ENCODE data around the gene DYNC1H1. TPM values are rescaled to one million over a fixed set of nuclear protein-coding genes. Genes with fewer than 3 reads are reported as not detected.

Gene DYNC1H1
- total RNA-seq, 6 donors from 2014 or later, result 352 to 556 (median 447) TPM

- Histone ChIP-seq H3K27me3 (no peaks in the 10 kb centered on the region), H3K27ac (no peak overlapping the region), H3K4me3 (no peak overlapping the region), H3K4me1 (peaks cover 0 to 9% (median 2%) of the 10 kb centered on the region in 4 donors), H3K9me3 (no peaks in the 10 kb centered on the region), H3K36me3 (no peaks in the 10 kb centered on the region)
- TF ChIP-seq EP300 (IDR thresholded peaks at IDR 0.05), result no peak
- TF ChIP-seq, protein P1, sequence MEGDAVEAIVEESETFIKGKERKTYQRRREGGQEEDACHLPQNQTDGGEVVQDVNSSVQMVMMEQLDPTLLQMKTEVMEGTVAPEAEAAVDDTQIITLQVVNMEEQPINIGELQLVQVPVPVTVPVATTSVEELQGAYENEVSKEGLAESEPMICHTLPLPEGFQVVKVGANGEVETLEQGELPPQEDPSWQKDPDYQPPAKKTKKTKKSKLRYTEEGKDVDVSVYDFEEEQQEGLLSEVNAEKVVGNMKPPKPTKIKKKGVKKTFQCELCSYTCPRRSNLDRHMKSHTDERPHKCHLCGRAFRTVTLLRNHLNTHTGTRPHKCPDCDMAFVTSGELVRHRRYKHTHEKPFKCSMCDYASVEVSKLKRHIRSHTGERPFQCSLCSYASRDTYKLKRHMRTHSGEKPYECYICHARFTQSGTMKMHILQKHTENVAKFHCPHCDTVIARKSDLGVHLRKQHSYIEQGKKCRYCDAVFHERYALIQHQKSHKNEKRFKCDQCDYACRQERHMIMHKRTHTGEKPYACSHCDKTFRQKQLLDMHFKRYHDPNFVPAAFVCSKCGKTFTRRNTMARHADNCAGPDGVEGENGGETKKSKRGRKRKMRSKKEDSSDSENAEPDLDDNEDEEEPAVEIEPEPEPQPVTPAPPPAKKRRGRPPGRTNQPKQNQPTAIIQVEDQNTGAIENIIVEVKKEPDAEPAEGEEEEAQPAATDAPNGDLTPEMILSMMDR (IDR thresholded peaks at IDR 0.05), result no peak
- TF ChIP-seq POLR2AphosphoS5 (IDR thresholded peaks at IDR 0.05), result no peak
- no peak for TF ChIP-seq POLR2A (IDR thresholded peaks at IDR 0.05)
- 66 to 73% methylated on average over 7 of the region's 7 CpGs for WGBS, 2 donors
- DNase-seq, result no peak
- no peak for ATAC-seq (ENCODE audit: low FRiP score in 2 of 2)
Observed at GRCh38 chr14:102094101-102094500, 129.7 kb downstream of the DYNC1H1 start.

DNA sequence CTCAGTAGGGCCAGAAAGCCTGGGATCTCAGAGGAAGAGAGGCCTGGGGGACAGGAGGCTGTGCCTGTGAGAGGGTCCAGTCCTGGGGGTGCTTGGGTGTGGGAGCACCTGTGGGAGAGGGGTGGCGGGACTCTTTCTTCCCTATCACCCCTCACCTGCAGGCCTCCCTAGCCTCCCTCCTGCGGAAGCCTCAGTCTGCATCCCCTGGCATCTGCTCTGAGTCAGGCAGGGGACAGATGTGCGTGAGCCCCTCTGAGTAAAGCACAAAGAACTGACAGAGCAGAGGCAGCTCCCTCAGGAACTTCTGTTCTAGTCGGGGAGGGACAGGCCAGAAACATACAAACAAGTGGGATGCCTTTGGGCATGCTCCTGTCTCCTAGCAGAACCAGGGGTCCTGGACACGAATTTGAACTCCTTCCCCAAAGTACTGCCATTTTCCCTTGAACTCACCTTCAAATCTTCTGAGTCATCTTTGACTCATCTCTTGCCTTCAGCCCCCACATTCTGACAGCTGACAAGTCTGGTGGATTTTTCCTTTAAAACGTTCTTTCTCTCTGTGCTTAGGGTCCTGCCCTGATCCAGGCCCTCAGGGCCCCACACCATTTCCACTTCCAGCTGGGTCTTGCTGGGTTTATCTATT is 131.0 kb downstream of the DYNC1H1 start:
- no peak for DNase-seq
- Histone ChIP-seq H3K27me3 (no peaks in the 10 kb centered on the region), H3K4me3 (no peak overlapping the region), H3K9me3 (no peaks in the 10 kb centered on the region), H3K4me1 (peaks cover 0 to 4% (median 2%) of the 10 kb centered on the region in 4 donors), H3K36me3 (no peaks in the 10 kb centered on the region), H3K27ac (no peak overlapping the region)
- ATAC-seq (ENCODE audit: low FRiP score in 2 of 2), result peak in 1 of 2 donors; percentile 38
- 85 to 91% methylated on average over 5 to 6 of the region's 6 CpGs for whole genome bisulfite sequencing, 2 donors
- TF ChIP-seq, protein P1 (IDR thresholded peaks at IDR 0.05), result no peak
- TF ChIP-seq POLR2A (IDR thresholded peaks at IDR 0.05) (no peak), POLR2AphosphoS5 (IDR thresholded peaks at IDR 0.05) (no peak), EP300 (IDR thresholded peaks at IDR 0.05) (no peak)

- H3K4me1 ChIP-seq, result peaks cover 0 to 4% (median 2%) of the 10 kb centered on the region in 4 donors
- no peak for TF ChIP-seq POLR2A (IDR thresholded peaks at IDR 0.05)
- no peak for TF ChIP-seq POLR2AphosphoS5 (IDR thresholded peaks at IDR 0.05)
- TF ChIP-seq, protein P1 (IDR thresholded peaks at IDR 0.05), result no peak
- no peak for TF ChIP-seq EP300 (IDR thresholded peaks at IDR 0.05)
- no peak for ATAC-seq (ENCODE audit: low FRiP score in 2 of 2)
- H3K4me3 ChIP-seq, result no peak overlapping the region
- no peaks in the 10 kb centered on the region for H3K36me3 ChIP-seq
- no peaks in the 10 kb centered on the region for H3K9me3 ChIP-seq
- 52 to 61% methylated on average over 8 of the region's 8 CpGs for WGBS, 2 donors
- DNase-seq, result no peak
- no peak overlapping the region for H3K27ac ChIP-seq
- no peaks in the 10 kb centered on the region for H3K27me3 ChIP-seq
Observed at GRCh38 chr14:102095871-102096568, 131.6 kb downstream of the DYNC1H1 start.

DNA sequence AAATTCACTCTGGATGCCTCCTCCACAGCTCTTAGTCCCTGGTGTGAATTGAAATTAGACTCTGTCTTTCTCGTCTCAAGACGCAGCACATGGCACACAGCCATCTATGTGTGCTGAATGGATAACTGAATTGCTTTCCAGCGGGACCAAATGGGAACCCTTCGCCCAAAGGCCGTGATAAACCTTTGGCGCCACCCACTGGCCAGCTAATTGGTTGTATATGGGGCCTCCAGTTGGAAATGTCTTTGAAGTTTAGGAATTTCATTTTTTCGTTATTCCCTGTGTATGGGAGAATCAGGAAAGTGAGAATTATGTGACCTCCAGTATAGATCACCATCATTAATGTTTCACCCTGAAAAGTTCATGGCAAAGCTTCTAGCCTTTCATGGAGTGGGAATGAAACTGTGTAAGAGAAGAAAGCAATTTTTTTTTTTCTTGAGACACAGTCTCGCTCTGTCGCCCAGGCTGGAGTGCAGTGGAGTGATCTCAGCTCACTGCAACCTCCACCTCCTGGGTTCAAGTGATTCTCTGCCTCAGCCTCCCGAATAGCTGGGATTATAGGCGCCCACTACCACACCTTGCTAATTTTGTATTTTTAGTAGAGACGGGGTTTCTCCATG is 132.3 kb downstream of the DYNC1H1 start:
- H3K4me1 ChIP-seq, result peaks cover 0 to 4% (median 2%) of the 10 kb centered on the region in 4 donors
- WGBS, 2 donors, result 35% methylated on average over 12 of the region's 12 CpGs
- H3K36me3 ChIP-seq, result no peaks in the 10 kb centered on the region
- H3K27me3 ChIP-seq, result no peaks in the 10 kb centered on the region
- no peak overlapping the region for H3K4me3 ChIP-seq
- ATAC-seq (ENCODE audit: low FRiP score in 2 of 2), result peak; percentile 77 to 92
- no peaks in the 10 kb centered on the region for H3K9me3 ChIP-seq
- no peak overlapping the region for H3K27ac ChIP-seq
- TF ChIP-seq, protein P1 (IDR thresholded peaks at IDR 0.05), result peak; percentile 57 to 81 (median 70)
- TF ChIP-seq POLR2A (IDR thresholded peaks at IDR 0.05), result no peak
- DNase-seq, result peak in 1 of 2 donors; percentile 83
